ENCODE measurements around the gene IPO8.

GRCh38 chr12:30614031-30614430 lies 81.6 kb downstream of the IPO8 start:
- TF ChIP-seq CTCF (IDR thresholded peaks at IDR 0.05) (no peak), POLR2A (IDR thresholded peaks at IDR 0.05) (no peak), POLR2AphosphoS5 (IDR thresholded peaks at IDR 0.05) (no peak)

Measured in prostate gland (tissue), 2 donors.